IPS DF 4.7 (cell line): ENCODE results near the gene CCDC93.
A peak's percentile ranks its signal among the peaks of the same experiment; 100 is the strongest.
"Not testable (repeated sequence)": the region's sequence is repeated elsewhere in the genome, so short reads cannot be mapped to it uniquely, and the experiment has no call there.

Experiments
- DNase-seq: peaks from one replicate; pipeline ENCODE4 v3.0.0-alpha.2; 2013; ENCODE audit warnings: low spot score; ENCODE audit errors: extremely low read depth

The CCDC93 gene

GRCh38 chr2:118046634-118047210 lies 32.9 kb upstream of the CCDC93 start:
- DNase-seq, result no peak

- DNase-seq, result no peak
Measured at GRCh38 chr2:118045286-118045685, 31.4 kb upstream of the CCDC93 start.

GRCh38 chr2:118044854-118045253 lies 31.0 kb upstream of the CCDC93 start:
- no peak for DNase-seq

- DNase-seq, result no peak
Measured at GRCh38 chr2:118044103-118044716, 30.3 kb upstream of the CCDC93 start.

GRCh38 chr2:118040891-118041290 lies 27.0 kb upstream of the CCDC93 start:
- no peak for DNase-seq

- DNase-seq, result no peak
Measured at GRCh38 chr2:118032169-118033013, 18.5 kb upstream of the CCDC93 start.

- no peak for DNase-seq
Measured at GRCh38 chr2:118031566-118031965, 17.7 kb upstream of the CCDC93 start.

- DNase-seq, result no peak
Measured at GRCh38 chr2:118029025-118029424, 15.2 kb upstream of the CCDC93 start.

GRCh38 chr2:118021356-118021755 lies 7.5 kb upstream of the CCDC93 start:
- no peak for DNase-seq

GRCh38 chr2:118019821-118020220 lies 6.0 kb upstream of the CCDC93 start:
- DNase-seq, result no peak

- no peak for DNase-seq
Measured at GRCh38 chr2:118016911-118017310, 3.0 kb upstream of the CCDC93 start.

- DNase-seq, result not testable (repeated sequence)
Measured at GRCh38 chr2:118015761-118016160, 1.9 kb upstream of the CCDC93 start.

- DNase-seq, result no peak
Measured at GRCh38 chr2:118014492-118014824, 588 bp upstream of the CCDC93 start.

- no peak for DNase-seq
Measured at GRCh38 chr2:118013221-118013723, 598 bp downstream of the CCDC93 start.

- DNase-seq, result no peak
Measured at GRCh38 chr2:118012778-118013177, 1.1 kb downstream of the CCDC93 start.

GRCh38 chr2:118010473-118010872 lies 3.4 kb downstream of the CCDC93 start:
- DNase-seq, result no peak

- no peak for DNase-seq
Measured at GRCh38 chr2:118006861-118007260, 7.0 kb downstream of the CCDC93 start.

GRCh38 chr2:118006326-118006725 lies 7.5 kb downstream of the CCDC93 start:
- DNase-seq, result no peak

- peak; percentile 68 for DNase-seq
Measured at GRCh38 chr2:118003396-118003824, 10.5 kb downstream of the CCDC93 start.

- no peak for DNase-seq
Measured at GRCh38 chr2:118000041-118000440, 13.8 kb downstream of the CCDC93 start.

- no peak for DNase-seq
Measured at GRCh38 chr2:117997872-117998454, 15.9 kb downstream of the CCDC93 start.

- DNase-seq, result no peak
Measured at GRCh38 chr2:117996525-117996924, 17.3 kb downstream of the CCDC93 start.
